ENCODE measurements around the gene MRGPRD. TPM values are rescaled to one million over a fixed set of nuclear protein-coding genes. Genes with fewer than 3 reads are reported as not detected.
A peak's percentile ranks its signal among the peaks of the same experiment; 100 is the strongest.

MRGPRD gene
- total and polyA plus RNA-seq, 2 donors (not counting 1 experiment from before 2014, with no cell fraction given), result not detected

DNA sequence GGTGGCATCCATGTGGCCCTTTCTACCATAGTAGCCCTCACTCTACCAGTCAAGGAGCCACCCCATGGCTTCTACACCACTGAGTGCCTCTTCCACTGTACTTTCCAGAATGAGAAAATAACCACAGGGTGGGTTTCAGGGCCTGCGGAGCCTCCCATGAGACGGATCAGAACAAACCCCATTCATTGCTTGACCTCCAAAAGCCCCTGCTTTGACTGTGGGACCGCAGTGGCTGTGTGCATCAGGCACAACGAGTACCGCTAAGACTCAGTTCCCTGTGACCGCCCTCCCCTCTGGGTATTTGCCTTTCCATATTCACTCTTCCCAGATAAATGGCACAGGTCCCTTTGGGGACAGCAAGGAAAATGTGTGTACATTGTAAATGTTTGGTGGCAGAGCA is 43.7 kb upstream of the MRGPRD start:
- no peaks in the 10 kb centered on the region for H3K9me3 ChIP-seq (ENCODE audit: control insufficient read depth, insufficient read depth, low read depth, low read length)
- no peaks in the 10 kb centered on the region for H3K36me3 ChIP-seq (ENCODE audit: control insufficient read depth, insufficient read depth, low read length)
- H3K4me1 ChIP-seq (ENCODE audit: control insufficient read depth, extremely low read depth, insufficient read depth, low read length), result no peaks in the 10 kb centered on the region
- H3K4me2 ChIP-seq (ENCODE audit: extremely low read depth, insufficient read depth, low read length), result no peak overlapping the region
- no peaks in the 10 kb centered on the region for H3K27me3 ChIP-seq (ENCODE audit: control insufficient read depth, insufficient read depth, low read length)
- H3K9ac ChIP-seq (ENCODE audit: insufficient read depth, low read length), result no peak overlapping the region
- TF ChIP-seq, protein P1, sequence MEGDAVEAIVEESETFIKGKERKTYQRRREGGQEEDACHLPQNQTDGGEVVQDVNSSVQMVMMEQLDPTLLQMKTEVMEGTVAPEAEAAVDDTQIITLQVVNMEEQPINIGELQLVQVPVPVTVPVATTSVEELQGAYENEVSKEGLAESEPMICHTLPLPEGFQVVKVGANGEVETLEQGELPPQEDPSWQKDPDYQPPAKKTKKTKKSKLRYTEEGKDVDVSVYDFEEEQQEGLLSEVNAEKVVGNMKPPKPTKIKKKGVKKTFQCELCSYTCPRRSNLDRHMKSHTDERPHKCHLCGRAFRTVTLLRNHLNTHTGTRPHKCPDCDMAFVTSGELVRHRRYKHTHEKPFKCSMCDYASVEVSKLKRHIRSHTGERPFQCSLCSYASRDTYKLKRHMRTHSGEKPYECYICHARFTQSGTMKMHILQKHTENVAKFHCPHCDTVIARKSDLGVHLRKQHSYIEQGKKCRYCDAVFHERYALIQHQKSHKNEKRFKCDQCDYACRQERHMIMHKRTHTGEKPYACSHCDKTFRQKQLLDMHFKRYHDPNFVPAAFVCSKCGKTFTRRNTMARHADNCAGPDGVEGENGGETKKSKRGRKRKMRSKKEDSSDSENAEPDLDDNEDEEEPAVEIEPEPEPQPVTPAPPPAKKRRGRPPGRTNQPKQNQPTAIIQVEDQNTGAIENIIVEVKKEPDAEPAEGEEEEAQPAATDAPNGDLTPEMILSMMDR (conservative IDR thresholded peaks at IDR 0.05 in 1 of 2, IDR thresholded peaks at IDR 0.05 in 1 of 2; ENCODE audit: low read depth in 1 of 2, low read length in 2 of 2), result no peak
- no peak for TF ChIP-seq EZH2 (IDR thresholded peaks at IDR 0.05; ENCODE audit: low read length, missing control alignments)
- no peak overlapping the region for H3K27ac ChIP-seq (ENCODE audit: insufficient read depth, low read length)
- DNase-seq (ENCODE audit: low read depth in 2 of 2), result no peak
- H3K4me3 ChIP-seq (replicated peaks in 1 of 4; ENCODE audit: control extremely low read depth in 1 of 4, insufficient read depth in 1 of 4, low read depth in 3 of 4, low read length in 4 of 4), result no peak overlapping the region
- H2AFZ ChIP-seq (ENCODE audit: low read length), result no peak overlapping the region
- H3K79me2 ChIP-seq (ENCODE audit: control insufficient read depth, insufficient read depth, low read length), result no peaks in the 10 kb centered on the region
- no peaks in the 10 kb centered on the region for H4K20me1 ChIP-seq (ENCODE audit: control insufficient read depth, extremely low read depth, insufficient read depth, low read length)

DNA sequence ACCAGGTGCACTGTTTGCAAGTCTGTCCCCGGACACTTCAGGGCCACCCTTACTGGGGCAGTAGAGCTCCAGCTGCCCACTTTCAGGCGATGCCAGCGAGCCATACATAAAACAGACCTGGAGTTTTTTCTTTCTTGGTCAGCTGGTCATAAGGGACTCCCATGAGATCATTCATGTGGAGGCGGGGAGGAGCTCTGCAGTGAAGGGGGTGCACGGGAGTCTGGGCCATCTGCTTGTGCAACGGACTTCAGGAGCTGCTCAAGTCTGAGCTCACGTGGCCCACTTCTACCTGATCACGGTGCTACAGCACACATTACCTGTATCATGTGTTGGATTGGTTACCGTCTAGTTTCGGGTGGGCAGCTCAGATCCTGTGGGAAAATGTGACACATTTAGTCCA is 41.5 kb upstream of the MRGPRD start:
- Histone ChIP-seq H3K27ac (ENCODE audit: insufficient read depth, low read length) (no peak overlapping the region), H3K4me2 (ENCODE audit: extremely low read depth, insufficient read depth, low read length) (no peak overlapping the region), H3K79me2 (ENCODE audit: control insufficient read depth, insufficient read depth, low read length) (no peaks in the 10 kb centered on the region), H3K36me3 (ENCODE audit: control insufficient read depth, insufficient read depth, low read length) (no peaks in the 10 kb centered on the region), H3K9ac (ENCODE audit: insufficient read depth, low read length) (no peak overlapping the region), H3K4me3 (replicated peaks in 1 of 4; ENCODE audit: control extremely low read depth in 1 of 4, insufficient read depth in 1 of 4, low read depth in 3 of 4, low read length in 4 of 4) (no peak overlapping the region), H3K9me3 (ENCODE audit: control insufficient read depth, insufficient read depth, low read depth, low read length) (no peaks in the 10 kb centered on the region), H2AFZ (ENCODE audit: low read length) (no peak overlapping the region), H3K27me3 (ENCODE audit: control insufficient read depth, insufficient read depth, low read length) (no peaks in the 10 kb centered on the region), H4K20me1 (ENCODE audit: control insufficient read depth, extremely low read depth, insufficient read depth, low read length) (no peaks in the 10 kb centered on the region), H3K4me1 (ENCODE audit: control insufficient read depth, extremely low read depth, insufficient read depth, low read length) (no peaks in the 10 kb centered on the region)
- no peak for DNase-seq (ENCODE audit: low read depth in 2 of 2)
- no peak for TF ChIP-seq EZH2 (IDR thresholded peaks at IDR 0.05; ENCODE audit: low read length, missing control alignments)
- TF ChIP-seq, protein P1 (conservative IDR thresholded peaks at IDR 0.05 in 1 of 2, IDR thresholded peaks at IDR 0.05 in 1 of 2; ENCODE audit: low read depth in 1 of 2, low read length in 2 of 2), result no peak

DNA sequence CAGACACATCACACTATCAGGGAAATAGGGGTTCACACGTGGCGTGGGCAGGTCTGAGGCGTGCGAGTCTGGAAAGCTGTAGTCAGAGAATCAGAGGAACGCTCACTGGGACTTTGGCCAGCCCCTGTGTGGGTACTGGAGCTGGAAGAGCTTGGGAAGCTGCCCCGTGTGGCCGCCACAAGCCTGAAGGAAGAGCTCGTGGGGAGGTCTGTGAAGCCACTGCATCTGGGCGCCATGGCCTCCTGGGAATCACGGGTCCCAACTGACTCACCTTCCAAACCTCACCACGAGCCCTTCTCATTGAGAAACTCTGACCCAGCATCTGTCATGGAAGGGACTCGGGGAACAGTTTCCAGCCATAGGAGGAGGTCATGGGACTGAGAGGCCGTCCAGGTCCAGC is 38.1 kb upstream of the MRGPRD start:
- H3K27ac ChIP-seq (ENCODE audit: insufficient read depth, low read length), result no peak overlapping the region
- no peaks in the 10 kb centered on the region for H3K79me2 ChIP-seq (ENCODE audit: control insufficient read depth, insufficient read depth, low read length)
- TF ChIP-seq EZH2 (IDR thresholded peaks at IDR 0.05; ENCODE audit: low read length, missing control alignments), result no peak
- TF ChIP-seq, protein P1 (conservative IDR thresholded peaks at IDR 0.05 in 1 of 2, IDR thresholded peaks at IDR 0.05 in 1 of 2; ENCODE audit: low read depth in 1 of 2, low read length in 2 of 2), result no peak
- no peak overlapping the region for H3K9ac ChIP-seq (ENCODE audit: insufficient read depth, low read length)
- no peaks in the 10 kb centered on the region for H3K9me3 ChIP-seq (ENCODE audit: control insufficient read depth, insufficient read depth, low read depth, low read length)
- no peak overlapping the region for H2AFZ ChIP-seq (ENCODE audit: low read length)
- H3K36me3 ChIP-seq (ENCODE audit: control insufficient read depth, insufficient read depth, low read length), result no peaks in the 10 kb centered on the region
- no peak overlapping the region for H3K4me3 ChIP-seq (replicated peaks in 1 of 4; ENCODE audit: control extremely low read depth in 1 of 4, insufficient read depth in 1 of 4, low read depth in 3 of 4, low read length in 4 of 4)
- H3K4me2 ChIP-seq (ENCODE audit: extremely low read depth, insufficient read depth, low read length), result peak overlapping the region; percentile 18
- peaks cover 8% of the 10 kb centered on the region for H3K4me1 ChIP-seq (ENCODE audit: control insufficient read depth, extremely low read depth, insufficient read depth, low read length)
- H4K20me1 ChIP-seq (ENCODE audit: control insufficient read depth, extremely low read depth, insufficient read depth, low read length), result no peaks in the 10 kb centered on the region
- DNase-seq (ENCODE audit: low read depth in 2 of 2), result peak; percentile 56 to 82
- H3K27me3 ChIP-seq (ENCODE audit: control insufficient read depth, insufficient read depth, low read length), result no peaks in the 10 kb centered on the region

Data from fibroblast of lung (primary cell).